ENCODE results near the gene SMARCE1.

DNA sequence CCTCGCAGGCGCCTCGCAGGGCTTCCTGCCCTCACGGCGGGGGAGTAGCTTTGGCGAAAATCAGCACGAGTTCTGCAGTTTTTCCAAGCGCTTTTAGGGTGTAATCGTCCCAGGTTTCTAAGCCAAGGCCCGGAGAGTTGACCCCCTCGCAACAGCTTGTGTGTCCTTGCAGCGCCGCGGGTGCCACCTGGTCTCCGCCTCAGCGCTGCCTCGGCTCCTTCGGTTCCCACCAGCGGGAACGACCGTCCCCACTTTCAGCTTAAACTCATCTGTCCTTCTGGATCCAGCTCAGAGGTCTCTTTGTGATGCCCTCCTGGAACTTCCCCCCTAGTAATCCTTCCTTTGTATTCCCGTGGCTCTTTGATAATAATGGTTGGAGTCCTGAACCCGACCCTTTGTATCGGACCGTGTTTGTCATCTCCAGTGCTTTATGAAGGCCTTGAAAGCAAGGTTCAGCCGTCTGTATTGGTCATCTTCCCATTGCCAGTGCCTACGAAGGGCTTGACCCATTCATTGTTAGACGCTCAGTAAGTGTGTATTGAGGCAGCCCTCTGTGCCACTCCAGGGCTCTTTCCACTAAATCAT is 858 bp upstream of the SMARCE1 start:
- TF ChIP-seq, protein P1, sequence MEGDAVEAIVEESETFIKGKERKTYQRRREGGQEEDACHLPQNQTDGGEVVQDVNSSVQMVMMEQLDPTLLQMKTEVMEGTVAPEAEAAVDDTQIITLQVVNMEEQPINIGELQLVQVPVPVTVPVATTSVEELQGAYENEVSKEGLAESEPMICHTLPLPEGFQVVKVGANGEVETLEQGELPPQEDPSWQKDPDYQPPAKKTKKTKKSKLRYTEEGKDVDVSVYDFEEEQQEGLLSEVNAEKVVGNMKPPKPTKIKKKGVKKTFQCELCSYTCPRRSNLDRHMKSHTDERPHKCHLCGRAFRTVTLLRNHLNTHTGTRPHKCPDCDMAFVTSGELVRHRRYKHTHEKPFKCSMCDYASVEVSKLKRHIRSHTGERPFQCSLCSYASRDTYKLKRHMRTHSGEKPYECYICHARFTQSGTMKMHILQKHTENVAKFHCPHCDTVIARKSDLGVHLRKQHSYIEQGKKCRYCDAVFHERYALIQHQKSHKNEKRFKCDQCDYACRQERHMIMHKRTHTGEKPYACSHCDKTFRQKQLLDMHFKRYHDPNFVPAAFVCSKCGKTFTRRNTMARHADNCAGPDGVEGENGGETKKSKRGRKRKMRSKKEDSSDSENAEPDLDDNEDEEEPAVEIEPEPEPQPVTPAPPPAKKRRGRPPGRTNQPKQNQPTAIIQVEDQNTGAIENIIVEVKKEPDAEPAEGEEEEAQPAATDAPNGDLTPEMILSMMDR (IDR thresholded peaks at IDR 0.05), result no peak
- peak in 1 of 3 donors; percentile 60 for TF ChIP-seq POLR2A (IDR thresholded peaks at IDR 0.05)
